HepG2 (cell line): Measurements from ENCODE around the gene CLASRP. TPM values are rescaled to one million over a fixed set of nuclear protein-coding genes. Genes with fewer than 3 reads are reported as not detected.
A peak's percentile ranks its signal among the peaks of the same experiment; 100 is the strongest.

Source experiments
- ATAC-seq: fragments of 200-7000 bp; cut with Tn5 transposase; 3 replicates; pipeline ENCODE4 v1.9.1; 2020; ENCODE audit warnings: mild to moderate bottlenecking, moderate library complexity
- BruUV-seq: library from RNA; stranded (reverse); fragments of 400-500 nt; replicated peaks from 2 replicates; lab custom pipeline; 2021; lab: Mats Ljungman, UMichigan
- CTCF ChIA-PET: fragments of 300-600 bp; formaldehyde crosslinking; extraction: SDS; loops from one replicate; lab custom pipeline; 2021; ENCODE audit warnings: low total read pairs, inconsistent platforms, low intra/inter-chr PET ratio; lab: Yijun Ruan, JAX
- POLR2A ChIA-PET: fragments of 350-600 bp; sonication (Branson Sonifier 250); formaldehyde crosslinking; loops from one replicate; lab custom pipeline; 2020; ENCODE audit warnings: antibody characterized with exemption, inconsistent platforms; lab: Yijun Ruan, JAX
- DNase-seq: peaks from one replicate; pipeline ENCODE4 v3.0.0-alpha.2; 2015; ENCODE audit warnings: low spot score
- FAIRE-seq: peaks from 3 replicates; lab custom pipeline; 2011; peaks lifted over from hg19 to GRCh38; lab: Jason Lieb, UNC
- H2AFZ ChIP-seq: one replicate; pipeline ENCODE4 v1.6.1; 2011; ENCODE audit warnings: low read length, inconsistent platforms
- H3K27ac ChIP-seq: fragments of 300-600 bp; 3 replicates; pipeline ENCODE4 v1.8.0; 2011; ENCODE audit warnings: mixed run types, mild to moderate bottlenecking, mixed read lengths, low read length, inconsistent platforms; ENCODE audit not compliant: insufficient read depth; ENCODE audit errors: extremely low read length
- H3K27me3 ChIP-seq, 2 experiments: fragments of 200-600 bp in 1 of 2; 2 replicates in 1 of 2; 3 replicates in 1 of 2; pipeline versions ENCODE4 v1.6.0 to v1.8.0; 2011; ENCODE audit warnings: low read length in 2 of 2, mild to moderate bottlenecking in 2 of 2, moderate library complexity in 2 of 2, inconsistent platforms in 1 of 2; ENCODE audit not compliant: insufficient read depth in 2 of 2, control insufficient read depth in 1 of 2
- H3K36me3 ChIP-seq, 2 experiments: fragments of 200-600 bp in 1 of 2; replicated peaks in 1 of 2; 2 replicates in 1 of 2; 3 replicates in 1 of 2; pipeline versions ENCODE4 v1.5.1 to v1.8.0; 2011; ENCODE audit warnings: low read length in 2 of 2, inconsistent platforms in 1 of 2; ENCODE audit not compliant: insufficient read depth in 2 of 2, control insufficient read depth in 1 of 2
- H3K4me1 ChIP-seq: 2 replicates; pipeline ENCODE4 v1.5.1; 2012; ENCODE audit warnings: low read length, inconsistent platforms; ENCODE audit not compliant: insufficient read depth
- H3K4me2 ChIP-seq: 2 replicates; pipeline ENCODE4 v1.6.0; 2011; ENCODE audit warnings: low read depth, low read length, inconsistent platforms
- H3K4me3 ChIP-seq, 3 experiments: fragments of 200-600 bp in 1 of 3; sonication (generic), shearing (Covaris generic) in 1 of 3; replicated peaks in 1 of 3; 2 replicates each; pipeline ENCODE4 v1.5.1; 2011 to 2016; ENCODE audit warnings: low read length in 3 of 3, inconsistent platforms in 2 of 3, low read depth in 2 of 3, mild to moderate bottlenecking in 2 of 3, control low read depth in 1 of 3, mixed read lengths in 1 of 3; ENCODE audit not compliant: insufficient read depth in 1 of 3
- H3K79me2 ChIP-seq: one replicate; pipeline ENCODE4 v1.6.1; 2011; ENCODE audit warnings: low read length, inconsistent platforms; ENCODE audit not compliant: insufficient read depth
- H3K9ac ChIP-seq: 2 replicates; pipeline ENCODE4 v1.6.0; 2011; ENCODE audit warnings: mild to moderate bottlenecking, low read depth, low read length, inconsistent platforms; ENCODE audit not compliant: insufficient read depth
- H3K9me3 ChIP-seq: 2 replicates; pipeline ENCODE4 v1.5.1; 2012; ENCODE audit warnings: mild to moderate bottlenecking, low read length
- H4K20me1 ChIP-seq: 2 replicates; pipeline ENCODE4 v1.6.0; 2011; ENCODE audit warnings: inconsistent platforms, mild to moderate bottlenecking, low read length, moderate library complexity; ENCODE audit not compliant: insufficient read depth
- AGO1 ChIP-seq: fragments of 200-400 bp; formaldehyde crosslinking; IDR thresholded peaks from 2 replicates; pipeline ENCODE4 v1.6.1; 2017; ENCODE audit warnings: mild to moderate bottlenecking, low read depth, low read length, moderate library complexity; ENCODE audit not compliant: poor library complexity, severe bottlenecking
- AGO2 ChIP-seq: fragments of 200-400 bp; formaldehyde crosslinking; optimal IDR thresholded peaks from 2 replicates; pipeline ENCODE3; 2017; ENCODE audit warnings: mild to moderate bottlenecking, low read depth, low read length, moderate library complexity
- ARNTL ChIP-seq: sonication (generic); formaldehyde crosslinking; IDR thresholded peaks from 2 replicates; pipeline ENCODE4 v1.4.0; 2020; ENCODE audit warnings: mild to moderate bottlenecking, missing genetic modification reagents
- RBFOX2 ChIP-seq: fragments of 200-400 bp; formaldehyde crosslinking; IDR thresholded peaks from 2 replicates; pipeline ENCODE4 v1.6.1; 2017; ENCODE audit warnings: low read depth, mild to moderate bottlenecking, low read length
- TAF1 ChIP-seq: sonication (generic); formaldehyde crosslinking; IDR thresholded peaks from 2 replicates; pipeline ENCODE4 v1.4.0; 2020; ENCODE audit warnings: missing genetic modification reagents
- YY1 ChIP-seq: IDR thresholded peaks from 2 replicates; pipeline ENCODE4 v1.6.1; 2011; ENCODE audit warnings: low read length, low read depth, moderate library complexity, mild to moderate bottlenecking; ENCODE audit not compliant: insufficient read depth, insufficient replicate concordance
- ZC3H4 ChIP-seq: sonication (generic); formaldehyde crosslinking; IDR thresholded peaks from 2 replicates; pipeline ENCODE4 v1.4.0; 2020; ENCODE audit warnings: missing genetic modification reagents, borderline replicate concordance
- ZNF639 ChIP-seq: conservative IDR thresholded peaks from 2 replicates; pipeline ENCODE4 v1.6.1; 2018; ENCODE audit warnings: missing genetic modification reagents
- WGBS: methylation state at CpG from one replicate; pipeline ENCODE4 v1.1.6; 2017; ENCODE audit warnings: low lambda C conversion rate; 5-methylcytosine and 5-hydroxymethylcytosine counted together
- in situ Hi-C: cut with HindIII; loops from 2 replicates; pipeline ENCODE4 v1.10.0; 2017; ENCODE audit warnings: low pct_unique_long_range_greater_than_20kb; ENCODE audit not compliant: extremely low pct_ligation_motif_present
- intact Hi-C: fragments of 100-400 bp; cut with micrococcal nuclease; formaldehyde crosslinking; loops from one replicate; pipeline ENCODE4 v1.10.0; 2022; ENCODE audit not compliant: unreplicated experiment
- polyA plus RNA-seq, 8 experiments: library from polyadenylated mRNA; depleted of rRNA in 3 of 8; stranded (reverse) in 7 of 8; unstranded in 1 of 8; fragments of >200 nt; fragmentation: Illumina TruSeq in 4 of 8; extraction: Trizol in 4 of 8; gene quantifications; 2 replicates each; pipeline versions ENCODE4 v1.2.1 to v1.2.3, GENCODE V29; 2011 to 2016; ENCODE audit warnings: low read depth in 4 of 8, missing spikeins in 1 of 8, mixed read lengths in 1 of 8; ENCODE audit not compliant: insufficient read depth in 1 of 8
- total RNA-seq, 5 experiments: library from RNA; depleted of rRNA; stranded (reverse); fragments of >200 nt; fragmentation: Illumina TruSeq; extraction: Trizol; gene quantifications; 2 replicates each; pipeline ENCODE4 v1.2.3, GENCODE V29; 2016; ENCODE audit warnings: low read depth in 1 of 5
- TF ChIP-seq, protein P1 (sequence below): sonication (generic); formaldehyde crosslinking; IDR thresholded peaks from 2 replicates; pipeline ENCODE4 v1.8.1; 2023; ENCODE audit warnings: mild to moderate bottlenecking, moderate library complexity, missing genetic modification reagents
- TF ChIP-seq, protein P2 (sequence below): sonication (generic); formaldehyde crosslinking; conservative IDR thresholded peaks from 2 replicates; pipeline ENCODE4 v1.8.0; 2022; ENCODE audit warnings: low read depth, missing genetic modification reagents

CLASRP gene
- total and polyA plus RNA-seq, 2 of the 13 experiments (the other 11 are each of a cell fraction or from before 2014, with no cell fraction given) = 32.0 to 51.4 TPM

DNA sequence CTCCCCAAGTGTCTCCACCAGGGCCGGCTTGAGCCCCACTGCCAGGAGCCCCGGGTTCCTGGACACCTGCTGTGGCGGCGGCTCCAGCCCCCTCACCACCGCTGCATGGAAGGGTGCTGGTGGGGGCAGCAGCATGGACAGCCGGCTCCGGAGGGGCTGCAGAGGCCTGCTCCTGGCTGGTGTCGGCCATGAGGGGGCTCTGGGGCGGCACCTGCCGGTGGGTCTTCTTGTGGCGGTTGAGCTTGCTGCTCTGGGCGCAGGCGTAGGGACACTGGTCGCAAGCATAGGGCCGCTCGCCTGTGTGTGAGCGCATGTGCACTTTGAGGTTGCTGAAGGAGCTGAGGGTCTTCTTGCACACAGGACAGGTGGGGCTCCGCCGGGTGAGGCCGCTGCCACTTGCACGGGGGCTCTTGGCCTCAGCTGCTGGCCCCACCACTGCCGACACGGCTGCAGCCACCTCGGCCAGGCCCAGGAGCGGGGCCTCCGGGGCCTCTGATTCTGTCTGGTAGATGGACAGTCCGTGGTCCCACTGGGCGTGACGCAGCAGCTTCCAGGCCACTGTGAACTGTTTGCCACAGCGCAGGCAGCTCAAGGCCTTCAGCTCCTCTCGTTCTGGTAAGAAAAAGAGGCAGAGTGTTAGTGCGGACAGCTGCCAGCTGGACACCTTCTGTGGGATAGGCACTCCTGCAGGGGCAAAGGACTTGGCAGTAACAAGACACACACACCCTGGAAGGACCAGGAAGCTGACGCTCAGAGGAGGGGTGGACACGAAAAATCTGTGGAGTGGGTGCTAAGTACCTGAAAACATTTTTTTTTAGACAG lies 33.3 kb downstream of the CLASRP start:
- no peaks in the 10 kb centered on the region for H3K79me2 ChIP-seq
- peaks cover 16% of the 10 kb centered on the region for H3K4me1 ChIP-seq
- H3K9me3 ChIP-seq = no peaks in the 10 kb centered on the region
- no peak for FAIRE-seq
- no peak overlapping the region for H2AFZ ChIP-seq
- TF ChIP-seq ZC3H4 (CRISPR knock-in tag) (no peak), ARNTL (CRISPR knock-in tag) (no peak), RBFOX2 (peak; percentile 47), AGO1 (peak; percentile 11), TAF1 (CRISPR knock-in tag) (no peak), AGO2 (peak; percentile 30), YY1 (no peak), ZNF639 (CRISPR knock-in tag) (no peak)
- TF ChIP-seq, protein P1, sequence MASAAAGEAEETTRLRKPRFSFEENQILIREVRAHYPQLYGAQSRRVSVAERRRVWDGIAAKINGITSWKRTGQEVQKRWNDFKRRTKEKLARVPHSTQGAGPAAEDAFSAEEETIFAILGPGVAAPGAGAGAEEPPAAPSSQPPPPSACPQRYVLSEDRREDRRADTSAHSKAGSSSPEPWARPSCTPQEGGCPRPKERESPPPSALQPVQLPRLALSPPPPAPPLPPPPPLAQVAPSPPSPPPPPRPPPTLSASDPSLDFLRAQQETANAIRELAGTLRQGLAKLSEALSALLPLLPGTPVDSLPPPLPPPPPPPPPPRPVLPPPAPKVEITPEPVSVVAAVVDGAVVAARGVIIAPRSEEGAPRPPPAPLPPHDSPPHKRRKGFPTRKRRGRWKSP (CRISPR knock-in tag) = no peak
- TF ChIP-seq, protein P2, sequence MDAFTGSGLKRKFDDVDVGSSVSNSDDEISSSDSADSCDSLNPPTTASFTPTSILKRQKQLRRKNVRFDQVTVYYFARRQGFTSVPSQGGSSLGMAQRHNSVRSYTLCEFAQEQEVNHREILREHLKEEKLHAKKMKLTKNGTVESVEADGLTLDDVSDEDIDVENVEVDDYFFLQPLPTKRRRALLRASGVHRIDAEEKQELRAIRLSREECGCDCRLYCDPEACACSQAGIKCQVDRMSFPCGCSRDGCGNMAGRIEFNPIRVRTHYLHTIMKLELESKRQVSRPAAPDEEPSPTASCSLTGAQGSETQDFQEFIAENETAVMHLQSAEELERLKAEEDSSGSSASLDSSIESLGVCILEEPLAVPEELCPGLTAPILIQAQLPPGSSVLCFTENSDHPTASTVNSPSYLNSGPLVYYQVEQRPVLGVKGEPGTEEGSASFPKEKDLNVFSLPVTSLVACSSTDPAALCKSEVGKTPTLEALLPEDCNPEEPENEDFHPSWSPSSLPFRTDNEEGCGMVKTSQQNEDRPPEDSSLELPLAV (CRISPR knock-in tag) = no peak
- intact Hi-C loops = no loop called here
- POLR2A ChIA-PET = interaction anchor here (0.5 kb wide), 1 partner anchor 137 kb away, joined by 4 read pairs; no protein-coding TSS in a partner anchor
- no peak for ATAC-seq
- CTCF ChIA-PET = no interaction called here
- no peak overlapping the region for H3K4me2 ChIP-seq
- BruUV-seq = no TSS peak
- peaks cover 20 to 32% of the 10 kb centered on the region in 2 experiments; a peak in 4 of 5 replicates for H3K36me3 ChIP-seq
- no peak overlapping the region for H3K27ac ChIP-seq
- WGBS = 99% methylated on average over 9 of the region's 34 CpGs
- no peak overlapping the region for H3K4me3 ChIP-seq
- no peak for DNase-seq
- no peak overlapping the region for H3K9ac ChIP-seq
- no peaks in the 10 kb centered on the region for H4K20me1 ChIP-seq
- in situ Hi-C loops = no loop called here
- H3K27me3 ChIP-seq = no peaks in the 10 kb centered on the region
